GM19193 (cell line): ENCODE results near the gene SCAMP3.
A peak's percentile ranks its signal among the peaks of the same experiment; 100 is the strongest.

Source experiments
- POLR2A ChIP-seq: IDR thresholded peaks from 4 replicates; pipeline ENCODE4 v1.6.1; 2011; ENCODE audit not compliant: insufficient read depth, insufficient read length; ENCODE audit errors: extremely low read depth

Gene SCAMP3

GRCh38 chr1:155294520-155295182, 32.5 kb upstream of the SCAMP3 start:
- TF ChIP-seq POLR2A, result no peak

DNA sequence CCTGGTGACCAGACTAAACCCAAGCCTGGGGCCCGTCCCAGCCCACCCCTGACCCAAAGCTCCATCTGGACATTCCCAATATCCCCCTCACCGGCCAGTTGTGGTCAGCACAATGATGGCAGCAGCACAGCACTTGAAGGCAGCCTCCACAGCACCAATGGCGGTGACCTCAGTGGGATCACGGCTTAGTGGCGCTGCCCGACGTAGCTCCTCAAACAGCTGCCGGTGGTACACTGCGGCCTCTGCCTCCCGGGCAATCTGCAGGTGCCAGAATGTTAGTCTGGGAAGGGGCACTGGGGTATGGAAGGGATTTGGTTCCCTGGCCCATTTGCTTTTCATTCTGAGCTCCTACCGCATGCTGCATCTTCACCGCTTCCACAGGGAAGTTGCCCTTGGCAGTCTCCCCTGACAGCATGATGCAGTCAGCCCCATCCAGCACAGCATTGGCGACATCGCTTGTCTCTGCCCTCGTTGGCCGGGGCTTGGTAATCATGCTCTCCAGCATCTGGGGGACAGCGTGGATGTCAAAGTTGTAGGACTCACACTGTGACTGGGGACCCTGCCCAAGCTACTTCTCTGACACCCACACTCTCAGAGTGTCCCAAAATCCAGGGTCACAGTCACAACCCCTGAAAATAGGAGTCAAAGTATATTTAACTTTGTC, 31.1 kb upstream of the SCAMP3 start:
- TF ChIP-seq POLR2A, result no peak

DNA sequence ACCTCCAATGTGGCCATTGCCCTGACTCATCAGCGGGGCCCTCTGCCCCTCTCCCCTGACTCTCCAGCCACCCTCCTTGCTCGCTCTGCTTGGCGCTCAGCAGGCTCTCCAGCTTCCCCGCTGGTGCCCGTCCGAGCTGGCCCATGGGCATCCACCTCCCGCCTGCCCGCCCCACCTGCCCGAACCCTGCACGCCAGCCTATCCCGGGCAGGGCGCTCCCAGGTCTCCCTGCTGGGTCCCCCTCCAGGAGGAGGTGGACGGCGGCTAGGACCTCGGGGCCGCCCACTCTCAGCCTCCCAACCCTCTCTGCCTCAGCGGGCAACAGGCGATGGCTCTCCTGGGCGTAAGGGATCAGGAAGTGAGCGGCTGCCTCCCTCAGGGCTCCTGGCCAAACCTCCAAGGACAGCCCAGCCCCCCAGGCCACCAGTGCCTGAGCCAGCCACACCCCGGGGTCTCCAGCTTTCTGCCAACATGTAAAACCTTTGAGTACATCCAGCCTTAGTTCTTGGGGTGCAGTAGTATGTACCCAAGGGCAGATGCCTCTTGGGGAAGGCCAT, 25.9 kb upstream of the SCAMP3 start:
- TF ChIP-seq POLR2A, result no peak

- TF ChIP-seq POLR2A, result no peak
These were observed 24.4 kb upstream of the SCAMP3 start for GRCh38 chr1:155286544-155286943.

DNA sequence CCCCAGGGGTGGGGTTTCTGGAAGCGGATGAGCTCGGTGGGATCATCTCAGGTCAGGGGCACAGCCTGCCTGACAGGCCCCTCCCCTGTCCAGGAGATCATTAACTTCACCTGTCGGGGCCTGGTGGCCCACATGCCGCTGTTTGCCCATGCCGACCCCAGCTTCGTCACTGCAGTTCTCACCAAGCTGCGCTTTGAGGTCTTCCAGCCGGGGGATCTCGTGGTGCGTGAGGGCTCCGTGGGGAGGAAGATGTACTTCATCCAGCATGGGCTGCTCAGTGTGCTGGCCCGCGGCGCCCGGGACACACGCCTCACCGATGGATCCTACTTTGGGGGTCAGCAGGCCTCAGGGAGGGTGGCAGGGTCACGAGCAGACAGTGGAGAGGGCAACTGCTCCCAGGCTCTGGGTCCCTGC, 23.5 kb upstream of the SCAMP3 start:
- TF ChIP-seq POLR2A, result no peak

DNA sequence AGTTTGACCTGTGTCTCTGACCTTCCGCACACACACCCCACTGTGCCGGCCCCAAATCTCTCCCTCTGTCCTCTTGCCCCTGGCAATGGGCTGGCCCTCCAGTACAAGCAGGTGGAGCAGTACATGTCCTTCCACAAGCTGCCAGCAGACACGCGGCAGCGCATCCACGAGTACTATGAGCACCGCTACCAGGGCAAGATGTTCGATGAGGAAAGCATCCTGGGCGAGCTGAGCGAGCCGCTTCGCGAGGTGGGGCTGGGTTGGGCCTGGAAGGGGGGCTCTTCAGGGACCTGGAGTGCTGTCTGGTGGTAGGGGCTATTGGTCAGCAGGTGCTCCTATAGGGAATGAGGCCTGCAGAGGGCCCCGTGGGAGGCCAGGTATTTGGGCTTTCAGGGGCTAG, 22.9 kb upstream of the SCAMP3 start:
- TF ChIP-seq POLR2A, result no peak

GRCh38 chr1:155284476-155284875, 22.3 kb upstream of the SCAMP3 start:
- TF ChIP-seq POLR2A, result no peak

DNA sequence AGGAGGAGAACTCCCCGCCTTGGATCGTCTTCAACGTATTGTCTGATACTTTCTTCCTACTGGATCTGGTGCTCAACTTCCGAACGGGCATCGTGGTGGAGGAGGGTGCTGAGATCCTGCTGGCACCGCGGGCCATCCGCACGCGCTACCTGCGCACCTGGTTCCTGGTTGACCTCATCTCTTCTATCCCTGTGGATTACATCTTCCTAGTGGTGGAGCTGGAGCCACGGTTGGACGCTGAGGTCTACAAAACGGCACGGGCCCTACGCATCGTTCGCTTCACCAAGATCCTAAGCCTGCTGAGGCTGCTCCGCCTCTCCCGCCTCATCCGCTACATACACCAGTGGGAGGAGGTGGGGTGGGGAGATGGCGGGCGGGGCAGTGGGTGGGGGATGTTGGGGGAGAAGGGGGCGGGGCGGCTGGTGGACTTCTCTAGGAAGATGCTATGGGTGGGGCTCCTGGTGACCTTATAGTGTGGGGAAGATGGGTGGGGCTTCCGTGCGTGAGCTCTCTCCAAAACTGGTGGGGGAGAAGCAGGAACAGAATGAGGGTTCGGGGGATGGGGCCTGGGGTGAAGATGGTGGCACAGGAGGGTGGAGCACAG, 20.4 kb upstream of the SCAMP3 start:
- no peak for TF ChIP-seq POLR2A

- no peak for TF ChIP-seq POLR2A
These were observed 17.1 kb upstream of the SCAMP3 start for GRCh38 chr1:155279268-155279667.

DNA sequence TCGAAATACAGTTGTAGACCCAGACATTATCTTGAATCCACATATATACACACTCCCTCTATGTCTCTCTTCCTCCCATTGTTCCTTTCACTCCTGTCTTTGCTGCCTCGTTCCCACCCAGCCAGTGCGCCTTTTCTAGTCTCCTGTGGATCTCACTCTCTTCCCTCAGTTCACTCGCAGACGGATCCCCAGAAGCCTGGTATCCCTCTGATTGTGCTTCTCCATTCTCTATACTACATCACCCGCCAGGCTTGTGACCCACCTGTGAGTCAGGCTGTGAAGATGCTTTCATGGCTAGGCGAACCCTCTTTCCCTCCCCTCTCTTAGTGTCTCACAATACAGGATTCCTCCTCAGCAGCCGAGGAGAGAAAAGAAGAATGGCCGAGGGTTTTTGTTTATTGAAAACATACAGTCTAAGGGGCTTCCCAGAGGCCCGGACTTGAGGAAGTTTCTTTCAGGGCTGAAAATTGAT, 16.6 kb upstream of the SCAMP3 start:
- TF ChIP-seq POLR2A, result no peak

GRCh38 chr1:155277902-155278688, 15.9 kb upstream of the SCAMP3 start:
- TF ChIP-seq POLR2A, result no peak

GRCh38 chr1:155277070-155277901, 15.1 kb upstream of the SCAMP3 start, which contains the start of gene HCN3:
Gene HCN3 (plus strand): TSS chr1:155277463. CDS start chr1:155277591, 128 bp downstream.
- no peak for TF ChIP-seq POLR2A

GRCh38 chr1:155273343-155274245, 11.4 kb upstream of the SCAMP3 start, which contains the start of gene CLK2:
Gene CLK2 (minus strand): TSS chr1:155273504. CDS start chr1:155270977, 2,527 bp downstream.
- peak; percentile 92 for TF ChIP-seq POLR2A
